GM18520 (cell line): ENCODE results near the gene RASA2.
A peak's percentile ranks its signal among the peaks of the same experiment; 100 is the strongest.
"Not testable (repeated sequence)": the region's sequence is repeated elsewhere in the genome, so short reads cannot be mapped to it uniquely, and the experiment has no call there.

Source experiments
- ATAC-seq: cut with Tn5 transposase; IDR thresholded peaks from one replicate; pipeline ENCODE4 v1.9.1; 2021; ENCODE audit not compliant: unreplicated experiment

RASA2 gene

DNA sequence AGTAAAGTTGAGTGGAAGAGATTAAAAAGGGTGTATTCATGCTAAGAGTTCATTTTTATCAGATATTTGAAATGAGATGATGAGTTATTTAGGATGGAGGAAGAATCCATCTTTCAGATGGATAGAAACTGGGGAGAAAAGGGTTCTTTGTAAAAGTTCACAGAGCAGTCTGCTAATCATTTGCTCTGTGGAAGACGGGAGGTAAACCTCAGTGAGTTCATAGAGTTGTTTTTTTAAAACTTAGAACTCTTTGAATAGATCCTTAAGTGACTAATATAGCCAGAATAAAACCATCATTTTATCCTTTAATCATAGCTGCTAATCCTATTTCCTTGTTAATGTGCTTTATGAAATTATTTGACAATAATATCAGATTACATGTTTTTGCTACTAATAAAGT lies 5.1 kb downstream of the RASA2 start:
- ATAC-seq, result no peak

DNA sequence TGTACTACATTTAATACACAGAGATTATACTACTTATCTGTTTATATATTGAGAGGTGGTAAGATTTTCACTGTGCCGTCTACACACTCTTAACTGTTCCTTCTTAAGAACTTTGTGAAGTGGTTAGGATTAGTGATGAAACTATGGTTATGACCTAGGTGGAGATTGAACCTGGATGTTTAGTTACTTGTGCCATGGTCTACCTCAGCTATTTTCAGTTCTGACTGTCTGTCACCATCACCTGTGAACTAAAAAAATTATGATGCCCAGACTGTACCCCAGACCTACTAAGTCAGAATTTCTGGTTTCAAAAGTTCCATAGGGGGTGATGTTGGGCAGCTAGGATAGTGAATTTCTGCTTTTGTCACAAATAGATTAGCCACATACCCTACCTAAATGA lies 6.4 kb downstream of the RASA2 start:
- ATAC-seq, result no peak

DNA sequence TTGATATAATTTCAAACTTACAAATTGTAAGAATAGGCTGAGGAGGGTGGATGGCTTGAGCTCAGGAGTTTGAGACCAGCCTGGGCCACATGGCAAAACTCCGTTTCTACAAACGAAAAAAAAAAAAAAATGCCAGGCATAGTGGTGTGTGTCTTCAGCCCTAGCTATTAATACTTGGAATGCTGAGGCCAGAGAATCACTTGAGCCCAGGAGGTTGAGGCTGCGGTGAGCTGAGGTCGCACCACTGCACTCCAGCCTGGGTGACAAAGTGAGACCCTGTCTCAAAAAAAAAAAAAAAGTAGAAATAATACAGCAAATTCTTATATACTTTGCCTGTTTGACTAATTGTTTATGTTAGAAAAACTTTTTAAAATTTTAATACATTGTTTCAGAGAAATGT lies 10.8 kb downstream of the RASA2 start:
- ATAC-seq, result not testable (repeated sequence)

DNA sequence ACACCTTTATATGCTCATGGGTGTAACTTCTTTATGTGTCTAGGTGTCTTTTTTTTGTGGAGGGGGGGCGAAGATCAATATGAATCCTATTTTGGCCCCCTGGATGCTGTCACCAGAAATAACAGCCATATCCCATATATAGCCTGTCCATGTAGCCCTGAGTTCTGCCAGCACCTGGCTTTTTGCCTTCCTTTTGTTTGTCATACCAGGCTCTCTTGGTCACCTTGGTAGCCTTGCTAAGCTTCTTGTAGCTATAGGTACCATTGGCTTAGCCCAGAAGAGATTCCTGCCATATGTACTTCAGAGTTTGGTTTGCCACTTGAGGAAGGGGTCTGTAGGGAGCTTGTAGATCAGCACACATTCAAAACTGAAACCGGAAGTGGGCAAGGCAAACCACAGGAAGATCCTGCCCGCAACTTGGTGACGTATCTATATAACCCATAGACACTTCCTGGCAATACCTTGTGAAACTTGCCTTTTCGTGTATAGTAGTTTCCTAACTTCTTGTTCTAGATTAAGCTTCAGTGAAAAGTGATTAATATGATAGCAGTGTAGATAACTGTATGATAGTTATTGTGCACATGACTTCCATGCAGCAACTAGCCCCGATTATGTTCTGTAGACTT lies 11.9 kb downstream of the RASA2 start:
- peak; percentile 80 for ATAC-seq

DNA sequence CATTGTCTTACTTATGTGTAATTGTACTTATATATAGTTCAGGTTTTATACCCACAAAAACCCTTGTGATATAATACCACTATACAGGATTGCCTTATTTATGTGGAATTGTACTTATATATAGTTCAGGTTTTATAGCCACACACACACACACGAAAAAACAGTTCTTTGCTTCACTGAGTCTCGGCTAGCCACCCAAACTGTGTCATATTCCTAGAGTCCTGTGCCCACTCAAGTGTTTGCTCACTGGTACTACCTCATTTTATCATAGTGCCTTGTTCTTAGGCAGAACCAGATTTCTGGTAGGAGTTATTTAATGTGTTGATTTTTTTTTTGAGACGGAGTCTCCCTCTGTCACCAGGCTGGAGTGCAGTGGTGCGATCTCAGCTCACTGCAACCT lies 12.5 kb downstream of the RASA2 start:
- no peak for ATAC-seq

DNA sequence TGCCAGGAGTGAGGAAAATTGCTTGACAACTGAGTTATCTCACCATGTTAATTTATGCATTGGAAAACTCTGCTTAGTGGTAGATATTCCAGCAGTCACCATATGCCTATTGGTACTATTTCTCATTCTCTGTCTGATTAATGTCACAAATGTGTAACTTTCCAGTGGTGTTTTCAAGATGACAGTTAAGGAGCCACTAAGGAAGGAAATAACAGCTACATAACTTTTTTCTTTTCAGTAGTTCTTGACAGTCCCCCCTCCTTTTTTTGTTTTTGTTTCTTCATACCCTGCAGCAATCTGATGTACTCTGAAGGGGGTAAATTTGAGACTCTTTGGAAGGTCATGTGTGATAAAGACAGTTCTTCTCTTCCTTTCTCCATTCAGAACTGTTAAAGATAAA lies 13.1 kb downstream of the RASA2 start:
- no peak for ATAC-seq

DNA sequence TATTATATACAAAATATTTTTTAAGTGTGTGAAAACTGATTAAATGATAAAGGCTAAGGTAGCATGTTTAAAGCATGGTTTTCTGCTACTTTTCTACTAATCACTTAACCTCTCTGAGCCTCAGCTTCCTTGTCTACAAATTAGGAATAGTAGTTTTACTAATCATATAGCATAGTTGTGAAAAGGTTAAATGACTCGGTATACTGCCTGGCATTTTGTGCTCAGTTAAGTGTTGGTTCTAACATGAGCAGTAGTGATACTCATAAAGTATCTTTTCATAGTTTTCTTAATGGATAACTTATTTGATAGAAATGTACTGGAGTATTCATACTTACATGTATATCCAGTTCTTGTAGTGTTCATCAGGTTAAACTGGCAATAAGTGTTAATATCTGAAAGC lies 13.6 kb downstream of the RASA2 start:
- no peak for ATAC-seq

DNA sequence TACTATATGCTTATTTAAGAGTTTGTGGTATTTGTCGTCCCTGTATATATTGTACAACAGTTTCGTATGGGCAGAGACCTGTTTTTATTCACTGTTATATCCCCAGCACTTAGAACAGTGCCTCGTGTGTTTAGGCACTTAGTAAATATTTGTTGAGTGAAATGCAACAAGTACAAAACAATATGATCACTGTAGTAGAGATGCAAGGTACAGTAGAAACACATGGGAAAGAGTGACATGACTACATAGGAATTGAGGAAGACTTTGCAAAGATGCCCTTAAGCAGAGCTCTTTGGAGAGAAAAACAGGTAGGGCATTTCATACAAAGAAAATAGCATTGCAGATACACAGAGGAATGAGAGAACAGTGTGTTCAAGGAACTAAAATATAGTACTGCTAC lies 18.3 kb downstream of the RASA2 start:
- ATAC-seq, result no peak

DNA sequence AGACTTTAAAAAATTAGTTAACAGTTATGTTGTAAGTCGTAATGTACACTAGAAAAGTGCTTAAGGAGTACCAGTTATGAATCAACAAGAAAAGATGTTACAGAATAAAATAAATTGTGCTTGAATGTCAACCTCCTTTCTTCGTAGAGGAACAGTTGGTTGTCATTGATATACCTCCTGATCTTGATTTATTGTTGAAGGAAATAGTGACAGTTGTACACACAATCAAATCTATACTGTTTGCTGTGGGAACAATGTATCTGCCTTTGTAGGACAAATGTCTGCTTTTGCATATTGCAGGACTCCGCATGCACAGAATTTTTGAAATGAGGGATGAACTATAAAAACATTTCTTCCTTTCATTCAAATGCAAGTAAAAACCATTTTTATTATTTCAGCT lies 19.2 kb downstream of the RASA2 start:
- no peak for ATAC-seq

DNA sequence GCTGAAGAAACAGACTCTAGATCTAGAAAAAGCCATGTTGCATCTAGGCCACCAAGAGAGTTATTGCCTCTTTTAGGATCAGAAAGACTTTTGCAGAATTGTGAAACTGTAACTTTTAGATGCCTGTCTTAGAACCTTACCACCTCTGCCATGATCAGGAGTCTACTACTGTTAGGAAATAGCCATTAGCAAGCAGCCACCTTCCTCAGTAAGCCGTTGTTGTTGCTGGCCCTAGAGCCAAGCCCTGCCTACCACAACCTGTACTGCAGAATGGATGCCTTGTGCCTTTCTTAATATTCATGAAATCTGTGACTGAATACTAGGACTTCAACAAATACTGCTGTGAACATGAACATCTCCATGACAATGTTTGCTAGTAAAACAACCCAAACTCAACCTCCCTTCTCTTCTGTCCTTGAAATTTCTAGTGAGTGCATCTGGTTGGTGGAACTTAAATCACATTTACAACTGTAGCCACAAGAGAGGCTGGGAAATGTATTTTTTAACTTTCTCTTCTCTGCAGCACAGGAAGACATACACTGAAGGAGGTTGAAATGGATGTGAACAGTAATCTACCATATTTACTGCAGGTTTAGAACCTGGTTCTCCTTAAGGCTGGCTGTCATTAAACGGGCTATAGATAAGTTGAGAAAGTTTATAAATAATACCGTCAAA lies 20.7 kb downstream of the RASA2 start:
- ATAC-seq, result no peak

DNA sequence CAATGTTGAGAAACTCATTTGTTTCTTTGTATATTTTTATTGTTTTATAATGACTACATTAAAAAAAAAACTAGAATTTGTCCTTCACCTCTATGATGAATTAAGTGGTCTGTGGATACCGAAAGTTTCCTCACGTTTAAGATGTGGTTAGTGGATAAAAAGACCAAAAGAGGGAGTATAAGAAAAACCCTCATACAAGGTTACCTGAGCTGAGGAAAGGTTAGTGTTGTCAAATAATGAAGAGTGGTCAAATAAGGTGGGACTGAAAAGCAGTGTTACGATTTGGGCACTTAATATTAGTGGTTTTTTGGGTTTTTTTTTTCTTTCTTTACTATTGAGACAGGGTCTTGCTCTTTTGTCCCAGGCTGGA lies 21.2 kb downstream of the RASA2 start:
- no peak for ATAC-seq

DNA sequence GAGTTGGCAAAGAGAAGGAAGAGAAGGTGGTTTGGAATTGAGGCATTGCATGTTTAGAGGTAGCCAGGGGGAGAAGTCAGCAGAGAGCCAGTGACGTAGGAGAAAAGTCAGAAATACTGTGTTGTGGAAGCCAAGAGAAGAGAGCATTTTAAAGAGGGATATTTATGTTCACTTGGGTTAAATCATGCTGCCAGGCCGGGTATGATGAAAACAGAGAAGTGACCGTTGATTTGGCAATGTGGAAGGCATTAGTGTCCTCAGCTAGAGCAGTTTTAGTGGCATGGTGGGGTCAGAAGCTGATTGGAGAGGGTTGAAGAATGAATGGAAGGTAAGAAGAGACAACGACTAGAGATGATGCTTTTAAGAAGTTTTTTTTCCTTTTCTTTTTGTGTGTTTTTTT lies 24.5 kb downstream of the RASA2 start:
- ATAC-seq, result no peak

DNA sequence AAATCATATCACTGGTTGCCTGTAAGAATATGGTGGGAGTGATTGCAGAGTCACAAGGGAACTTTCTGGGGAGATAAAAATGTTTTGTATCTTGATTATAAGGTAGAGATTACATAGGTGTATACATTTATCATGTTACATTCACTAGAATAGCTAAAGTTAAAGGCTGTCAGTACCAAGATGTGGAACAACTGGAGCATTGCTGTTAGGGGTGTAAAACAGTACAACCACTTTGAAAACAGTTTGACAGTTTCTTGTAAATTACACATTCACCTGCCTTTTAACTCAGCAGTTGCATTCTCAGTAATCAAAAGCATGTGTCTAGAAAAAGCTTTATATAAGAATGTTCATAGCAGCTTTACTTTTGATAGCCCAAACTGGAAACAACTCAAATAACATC lies 27.6 kb downstream of the RASA2 start:
- no peak for ATAC-seq

DNA sequence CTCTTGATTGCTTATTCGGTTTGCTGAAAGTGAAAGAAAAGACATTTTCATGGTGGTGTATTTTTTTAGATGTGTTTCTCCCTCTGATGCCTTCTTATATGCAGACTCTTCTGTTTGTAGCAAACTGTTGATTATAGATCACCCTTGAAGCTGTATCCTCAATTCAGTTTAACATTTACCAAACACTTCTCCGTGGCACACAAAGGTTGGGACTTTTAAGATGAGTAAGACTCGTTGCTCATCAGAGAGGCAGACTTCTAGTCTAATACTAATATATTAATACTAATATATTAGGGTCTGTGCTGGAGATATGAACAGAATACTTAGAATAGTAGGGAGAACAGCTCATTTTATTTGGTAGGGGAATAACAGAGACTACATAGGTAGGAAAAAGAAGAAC lies 32.8 kb downstream of the RASA2 start:
- ATAC-seq, result no peak

DNA sequence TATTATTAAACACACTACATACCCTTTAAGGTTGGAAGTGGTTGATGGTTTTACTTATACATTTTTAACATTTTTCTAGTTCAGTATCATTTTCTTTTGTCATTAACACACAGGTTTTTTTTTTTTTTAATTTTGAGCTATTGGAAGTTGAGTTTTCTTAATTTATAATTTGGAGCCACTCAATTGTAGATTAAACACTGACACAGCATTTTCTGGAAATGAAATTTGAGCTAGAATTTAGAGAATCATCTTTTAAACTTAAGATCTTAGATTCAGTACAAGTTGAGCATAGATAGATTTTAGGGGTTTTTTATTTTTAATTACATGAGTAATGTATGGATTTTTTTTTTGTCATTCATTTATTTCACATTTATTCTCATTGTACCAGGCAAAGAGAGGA lies 35.0 kb downstream of the RASA2 start:
- ATAC-seq, result no peak

DNA sequence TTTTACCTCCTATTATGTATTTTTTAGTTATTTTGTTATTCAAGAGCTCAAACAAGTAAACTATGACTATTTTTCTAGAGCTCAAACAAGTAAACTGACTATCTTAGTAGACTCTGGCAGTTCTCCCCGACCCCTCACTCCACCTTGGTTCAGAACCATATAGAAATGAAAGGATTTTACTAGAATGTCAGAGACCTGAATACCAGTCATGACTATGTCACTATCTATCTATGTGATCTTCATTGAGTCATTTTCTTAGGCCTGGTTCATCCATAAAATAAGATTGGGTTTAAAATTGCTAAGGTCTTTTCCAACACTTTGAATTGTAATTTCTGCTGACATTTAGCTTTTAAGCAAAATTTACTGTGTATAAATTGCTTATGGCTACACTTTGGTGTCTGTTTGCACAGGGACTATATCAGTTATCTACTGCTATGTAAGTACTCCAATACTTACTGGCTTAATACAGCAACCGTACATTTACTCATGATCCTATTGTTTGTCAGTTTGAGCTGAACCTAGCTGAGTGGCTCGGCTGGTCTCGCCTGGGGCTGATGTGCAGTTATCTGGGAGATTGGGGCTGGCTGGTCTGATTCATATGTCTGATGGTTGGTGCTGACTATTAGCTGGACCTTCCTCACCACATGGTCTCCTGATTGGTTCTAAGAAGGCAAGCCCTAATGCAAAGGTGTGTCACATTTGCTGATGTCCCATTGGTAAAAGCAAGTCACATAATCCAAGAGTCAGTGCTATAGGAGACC lies 37.0 kb downstream of the RASA2 start:
- no peak for ATAC-seq

DNA sequence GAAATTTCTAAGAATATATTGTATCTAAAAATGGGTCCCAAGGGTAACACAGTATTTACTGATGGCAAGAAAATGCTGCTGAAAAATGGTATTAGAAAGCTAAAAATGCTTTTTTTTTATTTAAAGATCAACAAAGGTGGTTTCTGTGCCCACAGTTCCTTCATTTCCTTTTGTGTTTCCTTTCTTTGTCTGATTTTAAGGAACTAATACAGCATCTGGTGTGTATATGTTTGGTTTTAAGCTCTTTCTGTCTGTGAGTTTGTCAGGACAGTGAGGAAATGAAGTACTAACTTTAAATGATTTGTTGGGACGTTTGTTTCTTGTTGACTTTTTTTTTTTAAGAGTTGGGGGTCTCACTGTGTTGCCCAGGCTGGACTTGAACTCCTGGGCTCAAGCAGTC lies 38.2 kb downstream of the RASA2 start:
- ATAC-seq, result no peak

DNA sequence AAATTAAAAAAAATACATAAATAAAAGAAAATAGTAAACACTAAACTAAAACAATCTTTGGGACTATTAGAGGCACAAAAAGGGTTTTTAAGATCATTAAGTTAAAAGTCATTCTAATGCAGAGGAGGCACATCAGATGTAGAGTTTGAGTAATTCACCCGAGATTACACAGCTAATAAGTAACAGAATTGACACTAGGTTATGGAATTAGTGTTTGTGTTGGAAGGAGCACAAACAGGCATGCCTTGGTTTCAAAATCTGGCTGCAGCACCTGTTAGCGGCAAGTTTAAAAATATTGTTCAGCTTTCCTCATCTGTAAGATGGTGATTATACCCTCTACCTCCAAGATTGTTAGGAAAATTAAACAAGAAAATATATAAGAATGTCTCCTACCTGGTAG lies 39.0 kb downstream of the RASA2 start:
- ATAC-seq, result no peak

DNA sequence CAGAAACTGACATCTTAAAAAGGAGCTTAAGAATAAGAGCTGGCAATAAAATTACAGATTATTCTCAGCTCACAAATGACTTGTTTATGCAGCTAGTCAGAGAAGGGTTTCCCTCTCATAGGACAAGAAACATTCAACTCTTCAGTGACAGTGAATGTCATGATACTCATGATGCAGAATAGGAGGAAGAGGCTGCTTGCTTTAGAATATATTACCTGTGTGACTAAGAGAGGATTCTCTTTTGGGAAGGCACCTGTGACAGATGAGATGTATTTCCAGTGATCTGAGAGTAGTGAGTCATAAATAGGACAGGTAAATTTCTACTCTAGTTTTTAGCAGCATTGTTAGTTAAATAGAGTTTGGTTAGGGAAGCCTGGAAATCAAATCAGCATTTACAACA lies 39.9 kb downstream of the RASA2 start:
- ATAC-seq, result no peak

DNA sequence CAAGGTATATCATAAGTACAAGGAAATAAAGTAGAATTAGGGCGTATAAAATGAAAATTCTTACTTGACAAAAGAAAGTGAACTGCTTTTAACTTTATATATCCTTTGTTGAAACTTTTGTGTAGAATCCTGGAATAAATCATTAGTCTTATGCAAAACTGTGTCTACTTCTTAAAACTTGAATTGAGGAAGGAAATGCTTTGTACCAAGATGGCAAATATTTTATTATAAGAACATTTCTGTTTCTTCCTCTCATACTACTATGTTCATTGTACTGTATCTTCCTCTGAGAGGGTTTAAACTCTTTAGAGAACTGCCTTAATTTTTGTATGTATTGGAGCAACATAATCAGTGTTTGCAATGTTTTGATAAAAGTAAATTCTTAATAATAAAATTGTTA lies 42.0 kb downstream of the RASA2 start:
- ATAC-seq, result no peak

DNA sequence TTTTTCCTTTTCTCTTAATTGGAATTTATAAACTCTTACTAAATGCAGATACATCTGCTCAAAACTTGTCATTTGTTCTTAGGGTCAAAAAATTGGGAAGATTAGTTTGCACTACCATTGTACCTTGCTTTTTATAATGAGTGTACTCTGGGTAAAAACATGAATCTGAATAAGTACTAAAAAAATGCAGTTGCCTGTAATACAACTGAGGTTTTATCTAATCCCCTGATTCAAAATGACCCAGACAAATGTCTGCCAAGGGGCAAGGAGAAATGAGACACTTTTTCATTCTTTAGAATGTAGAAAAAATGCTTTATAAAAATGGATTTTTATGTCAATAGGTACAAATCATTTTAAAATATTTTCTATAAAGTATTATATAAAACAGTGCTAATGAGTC lies 42.4 kb downstream of the RASA2 start:
- no peak for ATAC-seq

DNA sequence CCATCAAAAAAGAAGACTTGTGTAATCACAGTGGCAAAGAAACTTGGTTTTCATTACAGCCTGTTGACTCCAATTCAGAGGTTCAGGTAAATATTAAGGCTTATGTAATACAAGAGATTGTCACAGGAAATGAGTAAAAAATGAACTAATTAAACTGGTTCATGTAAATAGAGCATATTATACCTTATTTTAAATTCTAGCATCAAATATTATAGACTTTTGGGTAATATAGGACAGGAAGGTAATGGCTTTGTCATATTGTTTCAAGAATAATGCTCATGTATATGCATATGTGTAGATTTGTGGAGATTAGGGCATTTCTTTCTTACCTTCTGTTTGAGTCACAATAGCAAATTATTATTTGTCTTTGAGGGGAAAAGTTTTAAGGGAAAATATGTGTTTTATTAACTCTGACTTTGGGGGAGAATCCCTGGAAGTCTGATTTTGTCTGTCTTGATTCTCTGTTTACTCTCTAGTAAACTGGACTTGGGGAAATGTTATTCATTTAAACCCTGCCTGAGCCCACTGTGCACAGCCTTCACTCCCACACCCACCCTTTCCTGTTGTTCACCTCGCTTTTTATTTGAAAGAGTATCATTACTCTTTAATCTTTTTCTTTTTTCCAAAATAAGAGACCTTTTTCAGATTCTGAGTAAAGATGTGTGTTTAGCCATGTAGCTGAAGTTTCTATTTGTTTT lies 43.0 kb downstream of the RASA2 start:
- no peak for ATAC-seq
